ENCODE measurements around the gene FAM3A.
"Not testable (repeated sequence)": the region's sequence is repeated elsewhere in the genome, so short reads cannot be mapped to it uniquely, and the experiment has no call there.

The FAM3A gene, protein sequence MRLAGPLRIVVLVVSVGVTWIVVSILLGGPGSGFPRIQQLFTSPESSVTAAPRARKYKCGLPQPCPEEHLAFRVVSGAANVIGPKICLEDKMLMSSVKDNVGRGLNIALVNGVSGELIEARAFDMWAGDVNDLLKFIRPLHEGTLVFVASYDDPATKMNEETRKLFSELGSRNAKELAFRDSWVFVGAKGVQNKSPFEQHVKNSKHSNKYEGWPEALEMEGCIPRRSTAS

DNA sequence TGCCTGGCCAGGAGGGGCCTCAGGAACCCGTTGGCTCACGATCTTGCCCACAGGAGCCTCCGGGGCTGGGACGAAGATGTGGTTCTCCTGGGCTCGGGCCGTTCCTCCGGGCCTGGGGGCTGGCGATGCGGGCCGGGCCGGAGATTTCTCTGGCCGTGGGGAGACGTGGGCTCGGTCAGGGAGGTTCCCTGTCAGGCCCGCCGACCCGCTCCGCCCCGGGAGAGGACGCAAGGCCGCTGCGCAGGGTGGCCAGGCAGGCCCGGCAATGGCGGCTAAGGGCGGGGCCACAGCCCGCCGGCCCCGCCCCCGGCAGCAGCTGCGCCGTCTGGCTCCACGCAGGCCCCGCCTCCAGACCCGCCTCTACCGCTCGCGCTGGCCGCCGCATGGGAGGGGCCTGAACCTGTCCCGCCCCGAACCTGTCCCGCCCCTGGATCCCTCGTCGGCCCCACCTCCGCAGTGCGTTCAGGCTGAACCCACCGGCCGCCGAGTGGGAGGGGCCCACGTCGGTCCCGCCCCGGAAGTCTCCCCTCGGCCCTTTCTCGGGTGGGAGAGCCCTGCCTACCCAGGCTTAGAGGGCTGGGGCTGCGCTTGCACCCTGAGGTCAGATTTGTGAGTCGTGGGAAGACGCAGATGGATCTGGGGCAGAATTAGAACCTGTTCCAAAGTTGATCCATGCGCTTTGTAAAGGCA, at the start of gene FAM3A:
FAM3A (minus strand) TSS at position 267 of the 690 bp plus-strand sequence. CDS start 460 bp downstream, outside the sequence.
- peak; percentile 92 for DNase-seq

DNA sequence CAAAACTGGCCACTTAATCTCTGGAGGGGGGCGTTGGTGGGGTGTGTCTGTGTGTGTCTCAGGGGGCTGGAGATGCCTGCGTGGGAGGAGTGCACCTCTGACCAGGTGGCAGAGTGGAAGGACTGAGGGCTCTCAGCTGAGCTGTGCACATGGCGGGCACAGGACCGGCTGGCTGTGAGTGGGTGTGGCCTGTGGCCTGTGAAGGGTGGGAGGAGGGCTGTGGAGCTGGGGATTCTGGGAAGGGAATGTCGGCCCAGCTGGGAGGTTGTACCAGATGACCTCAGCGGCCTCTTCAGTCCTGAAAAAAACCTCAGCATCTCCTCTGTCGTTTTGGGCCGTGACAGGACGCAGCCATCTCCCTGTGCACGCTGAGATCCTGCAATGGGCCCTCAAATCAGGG, 46.3 kb upstream of the FAM3A start:
- not testable (repeated sequence) for DNase-seq

DNA sequence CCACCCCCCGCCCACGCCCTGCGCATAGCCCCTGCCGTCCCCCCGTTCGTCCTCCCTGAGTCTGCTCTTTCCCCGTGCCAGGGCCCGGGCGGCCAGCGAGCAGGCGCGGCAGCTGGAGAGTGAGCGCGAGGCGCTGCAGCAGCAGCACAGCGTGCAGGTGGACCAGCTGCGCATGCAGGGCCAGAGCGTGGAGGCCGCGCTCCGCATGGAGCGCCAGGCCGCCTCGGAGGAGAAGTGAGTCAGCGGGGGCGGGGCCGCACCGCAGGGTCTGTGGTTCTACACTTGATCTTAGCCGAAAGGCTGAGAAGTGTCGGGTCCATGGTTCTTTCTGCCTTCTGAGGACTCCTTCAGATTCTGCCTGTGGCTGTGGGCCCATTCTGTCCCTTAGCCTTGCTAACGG, 44.3 kb upstream of the FAM3A start:
- DNase-seq: not testable (repeated sequence)

DNA sequence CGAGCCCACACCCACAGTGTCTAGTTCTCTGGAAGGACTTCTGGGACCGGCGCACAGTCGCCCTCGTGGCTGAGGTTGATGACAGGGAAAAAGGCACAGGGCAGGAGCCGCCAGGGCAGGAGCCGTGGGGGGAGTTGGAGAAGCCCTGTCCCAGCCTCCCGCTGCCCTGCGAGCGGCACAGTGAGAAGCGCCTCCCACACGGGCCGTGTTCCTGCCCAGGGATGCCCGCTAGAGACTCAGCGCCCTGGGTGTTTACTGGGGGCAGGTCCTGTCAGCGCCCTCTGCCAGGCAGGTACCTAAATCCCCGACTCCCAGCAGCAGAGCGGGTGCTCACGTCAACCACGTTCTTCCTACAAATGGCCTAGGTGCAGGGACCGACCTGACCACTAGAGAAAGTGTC, 42.9 kb upstream of the FAM3A start:
- DNase-seq: not testable (repeated sequence)

DNA sequence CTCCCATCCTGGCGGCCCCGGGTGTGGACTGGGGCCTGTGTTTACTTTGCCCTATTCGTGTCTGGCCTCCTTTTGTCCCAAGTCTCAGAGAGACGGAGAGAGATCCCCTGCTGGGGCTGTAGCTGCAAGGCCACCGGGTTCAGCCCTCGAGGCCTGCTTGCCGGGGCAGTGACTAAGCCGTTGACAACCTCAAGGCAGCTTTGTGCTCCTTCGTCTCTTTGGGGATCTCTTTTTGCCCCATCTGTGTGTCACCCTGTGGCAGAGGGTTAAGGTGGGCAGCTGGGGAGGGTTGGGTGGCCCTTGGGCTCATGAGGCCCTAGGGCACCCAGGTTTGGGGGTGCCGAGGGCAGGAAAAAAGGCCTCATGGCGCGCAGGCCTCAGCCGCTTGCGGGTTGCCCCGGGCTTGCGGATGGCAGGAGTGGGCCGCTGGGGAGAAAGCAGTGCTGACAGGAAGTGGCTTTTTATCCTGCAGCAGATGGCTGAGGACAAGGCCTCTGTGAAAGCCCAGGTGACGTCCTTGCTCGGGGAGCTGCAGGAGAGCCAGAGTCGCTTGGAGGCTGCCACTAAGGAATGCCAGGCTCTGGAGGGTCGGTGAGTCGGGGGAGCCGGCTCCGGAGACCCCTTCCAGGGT, 42.1 kb upstream of the FAM3A start:
- DNase-seq: not testable (repeated sequence)

DNA sequence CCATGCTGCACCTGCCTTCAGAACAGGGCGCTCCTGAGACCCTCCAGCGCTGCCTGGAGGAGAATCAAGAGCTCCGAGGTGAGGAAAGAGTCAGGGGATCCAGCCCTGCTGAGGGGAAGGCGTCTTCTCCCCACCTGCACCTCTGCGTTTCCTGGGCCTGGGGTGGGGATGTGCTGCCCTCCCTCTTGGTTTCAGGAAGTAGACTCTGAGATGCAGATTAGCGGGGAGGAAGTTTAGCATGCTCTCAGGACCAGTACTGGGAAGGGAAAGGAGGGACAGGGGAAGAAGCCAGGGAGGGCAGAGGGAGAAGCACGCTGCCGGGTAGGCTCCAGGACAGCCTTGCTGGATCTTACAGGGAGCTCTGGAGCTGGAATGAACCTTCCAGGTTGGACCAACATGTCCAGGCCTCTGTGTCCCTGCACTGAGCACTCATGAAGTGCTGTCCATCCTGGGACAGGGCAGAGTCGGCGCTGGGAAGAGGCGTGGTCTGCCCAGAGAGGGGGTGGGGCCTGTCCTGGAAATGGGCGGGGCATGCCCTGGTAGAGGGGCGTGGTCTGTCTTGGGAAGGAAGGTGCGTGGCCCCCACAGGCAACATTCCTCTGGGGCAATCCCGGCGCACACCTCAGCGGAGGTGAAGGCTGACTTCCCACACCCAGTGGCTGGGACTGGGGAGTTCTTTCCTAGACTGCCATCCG, 36.2 kb upstream of the FAM3A start:
- not testable (repeated sequence) for DNase-seq

DNA sequence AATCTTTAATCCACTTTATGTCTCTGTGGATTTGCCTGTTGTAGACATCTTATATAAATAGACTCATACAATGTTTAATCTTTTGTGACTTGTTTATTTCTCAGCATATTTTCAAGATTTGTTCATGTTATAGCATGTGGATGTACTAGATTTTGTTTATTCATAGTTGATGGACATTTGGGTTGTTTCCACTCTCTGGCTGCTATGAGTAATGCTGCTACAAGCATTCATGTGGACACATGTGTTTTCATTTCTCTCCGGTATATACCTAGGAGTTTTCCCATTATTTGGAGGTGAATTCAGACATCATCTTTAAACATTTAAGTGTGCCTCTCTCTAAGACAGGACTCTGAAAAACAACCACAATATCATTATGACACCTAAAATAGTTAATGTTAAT, 33.7 kb upstream of the FAM3A start:
- DNase-seq: no peak

DNA sequence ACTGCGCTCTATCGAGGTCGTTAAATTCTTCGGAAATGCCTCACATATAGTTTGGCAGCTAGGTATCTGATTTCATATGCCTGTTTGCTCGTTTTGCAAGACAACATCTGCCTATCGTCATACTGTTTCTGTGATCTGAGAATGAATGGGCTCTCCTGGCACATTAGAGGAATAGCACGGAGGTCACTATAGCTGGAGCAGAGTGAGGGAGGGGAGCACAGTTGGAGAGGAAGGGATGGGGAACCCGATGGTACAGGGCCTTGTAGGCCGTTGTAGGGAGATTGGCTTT, 31.9 kb upstream of the FAM3A start:
- no peak for DNase-seq

DNA sequence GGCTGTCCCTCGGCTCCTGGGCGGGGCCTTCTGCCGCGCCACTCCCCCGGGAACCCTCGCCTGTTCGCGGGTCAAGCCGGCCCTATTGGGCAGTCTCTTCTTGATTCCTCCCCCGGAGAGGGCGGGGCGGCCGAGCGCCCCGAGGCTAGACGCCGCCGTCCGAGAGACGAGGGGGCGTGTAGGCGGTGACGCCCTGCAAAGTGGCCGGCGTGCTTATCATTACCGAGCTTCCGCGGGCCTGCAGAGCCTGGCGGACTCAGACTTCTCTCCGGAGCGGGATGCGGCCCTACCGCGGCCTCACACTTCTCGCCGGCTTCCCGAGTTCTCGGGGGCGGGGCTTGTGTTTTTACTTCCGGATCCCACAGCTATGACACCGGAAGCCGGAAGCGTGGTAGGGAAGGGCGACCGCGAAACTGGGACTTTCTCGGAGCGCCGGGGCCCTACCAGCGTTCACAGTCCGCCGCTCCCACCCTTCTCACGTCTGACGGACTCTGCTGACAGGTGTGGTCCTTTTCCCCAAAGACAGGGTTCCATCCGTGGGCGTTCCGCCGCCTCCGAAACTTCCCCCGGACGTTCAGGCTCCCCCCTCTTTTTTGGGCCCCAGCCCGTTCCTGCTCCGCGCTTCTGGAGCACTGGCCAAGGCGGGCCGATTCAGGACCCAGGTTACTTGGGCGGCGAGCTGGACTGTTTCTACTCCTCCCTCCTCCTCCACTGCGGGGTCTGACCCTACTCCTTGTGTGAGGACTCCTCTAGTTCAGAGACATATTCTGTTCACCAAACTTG, 31.4 kb upstream of the FAM3A start, which contains the start of gene IKBKG:
IKBKG (plus strand) TSS at position 376 of the 783 bp plus-strand sequence. CDS start 4,383 bp downstream, outside the sequence.
- peak; percentile 89 for DNase-seq

DNA sequence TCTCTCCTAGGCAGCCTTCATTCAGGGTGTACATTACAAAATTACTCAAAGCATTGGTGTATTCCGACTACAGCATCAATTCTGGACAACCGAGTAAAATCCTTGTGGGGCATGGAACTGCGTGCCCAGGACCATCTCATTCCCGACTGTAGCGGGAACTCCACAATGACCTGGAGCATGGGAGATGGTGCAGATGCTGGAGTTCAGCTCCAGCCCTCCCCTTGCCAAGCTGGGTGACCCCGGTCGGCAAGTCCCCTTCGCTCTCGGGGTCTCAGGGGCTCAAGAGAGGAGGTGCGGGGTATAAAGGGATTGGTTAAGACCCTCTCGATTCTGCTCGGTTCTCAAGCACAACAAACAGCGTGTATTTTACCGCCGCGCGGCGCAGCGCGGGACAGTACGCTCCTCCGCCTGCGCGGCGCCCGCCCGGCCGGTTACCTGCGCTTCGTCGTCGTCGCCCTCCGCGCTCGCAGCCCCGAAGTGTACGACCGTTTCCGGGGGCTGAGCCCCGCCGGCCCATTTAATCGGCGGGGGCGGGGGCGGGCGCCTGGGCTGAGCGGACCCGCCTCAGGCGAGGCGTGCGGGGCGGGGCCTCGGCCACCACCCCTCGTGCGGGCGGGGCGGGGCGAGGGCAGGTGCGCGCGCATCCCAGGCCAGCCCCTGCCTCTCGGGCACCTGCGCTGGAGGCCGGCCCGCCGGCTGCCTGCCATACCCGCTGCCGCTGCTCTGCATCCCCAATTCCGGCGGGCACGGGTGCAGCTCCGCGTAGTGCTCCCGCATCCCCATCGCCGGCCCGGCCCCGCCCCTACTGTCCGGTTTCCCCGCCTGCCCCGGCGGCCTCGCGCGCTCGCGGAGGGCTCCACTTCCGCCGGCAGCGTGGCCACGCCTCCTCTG, 30.6 kb upstream of the FAM3A start, which contains the start of gene G6PD:
G6PD (minus strand) TSS at position 493 of the 891 bp plus-strand sequence. CDS start 691 bp downstream, outside the sequence.
- peak; percentile 84 for DNase-seq

DNA sequence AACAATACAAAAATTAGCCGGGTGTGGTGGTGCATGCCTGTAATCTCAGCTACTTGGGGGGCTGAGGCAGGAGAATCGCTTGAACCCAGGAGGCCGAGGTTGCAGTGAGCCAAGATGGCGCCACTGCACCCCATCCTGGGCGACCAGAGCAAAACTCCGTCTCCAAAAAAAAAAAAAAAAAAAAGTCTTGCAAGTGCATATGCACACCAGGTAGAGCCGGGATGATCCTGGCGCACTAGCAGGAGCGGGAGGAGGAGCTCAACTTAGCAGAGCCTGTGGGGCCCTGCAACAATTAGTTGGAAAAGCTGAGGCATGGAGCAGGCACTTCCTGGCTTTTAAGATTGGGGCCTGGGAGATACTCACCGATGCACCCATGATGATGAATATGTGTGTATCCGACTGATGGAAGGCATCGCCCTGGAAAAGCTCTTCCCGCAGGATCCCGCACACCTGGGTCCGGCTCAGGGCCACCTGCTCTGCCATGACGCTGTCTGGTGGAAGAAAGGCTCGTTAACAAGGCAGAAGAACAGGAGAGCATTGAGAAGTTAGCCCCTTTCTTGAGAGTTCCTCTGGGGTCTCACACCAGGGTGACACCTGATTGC, 29.7 kb upstream of the FAM3A start:
- no peak for DNase-seq

DNA sequence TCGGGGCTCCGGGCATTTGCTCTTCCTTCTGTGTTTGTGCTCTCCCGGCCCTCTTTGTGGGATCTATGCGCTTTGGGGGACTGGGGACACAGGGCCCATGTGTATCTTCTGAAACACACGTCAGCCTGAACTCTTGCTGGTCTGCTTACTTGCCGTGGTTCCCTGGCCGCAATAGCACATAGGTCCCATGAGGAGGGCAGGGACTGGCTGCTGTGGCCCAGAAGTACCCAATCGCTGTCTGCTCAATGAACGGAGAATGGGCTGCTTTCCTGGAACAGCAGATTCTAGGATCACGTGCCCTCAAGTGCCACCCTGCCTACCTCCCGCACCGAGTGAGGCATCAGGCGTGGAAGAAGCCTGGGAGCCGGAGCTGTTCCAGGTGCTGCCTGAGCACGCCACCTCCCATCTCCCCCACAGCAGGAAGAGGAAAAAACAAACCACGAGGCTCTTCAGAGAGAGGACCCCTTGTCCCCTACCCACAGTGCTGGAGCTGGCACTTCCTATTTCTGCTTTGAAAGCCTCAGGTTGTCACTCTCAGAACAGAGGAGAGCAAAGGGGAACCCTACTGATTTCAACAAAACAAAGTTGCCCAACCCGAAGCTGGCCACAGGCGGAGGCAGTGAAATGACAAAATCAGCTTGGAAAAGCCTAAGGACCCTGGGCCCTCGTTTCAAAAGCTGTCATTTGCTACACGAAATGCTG, 26.8 kb upstream of the FAM3A start:
- DNase-seq: peak; percentile 39

DNA sequence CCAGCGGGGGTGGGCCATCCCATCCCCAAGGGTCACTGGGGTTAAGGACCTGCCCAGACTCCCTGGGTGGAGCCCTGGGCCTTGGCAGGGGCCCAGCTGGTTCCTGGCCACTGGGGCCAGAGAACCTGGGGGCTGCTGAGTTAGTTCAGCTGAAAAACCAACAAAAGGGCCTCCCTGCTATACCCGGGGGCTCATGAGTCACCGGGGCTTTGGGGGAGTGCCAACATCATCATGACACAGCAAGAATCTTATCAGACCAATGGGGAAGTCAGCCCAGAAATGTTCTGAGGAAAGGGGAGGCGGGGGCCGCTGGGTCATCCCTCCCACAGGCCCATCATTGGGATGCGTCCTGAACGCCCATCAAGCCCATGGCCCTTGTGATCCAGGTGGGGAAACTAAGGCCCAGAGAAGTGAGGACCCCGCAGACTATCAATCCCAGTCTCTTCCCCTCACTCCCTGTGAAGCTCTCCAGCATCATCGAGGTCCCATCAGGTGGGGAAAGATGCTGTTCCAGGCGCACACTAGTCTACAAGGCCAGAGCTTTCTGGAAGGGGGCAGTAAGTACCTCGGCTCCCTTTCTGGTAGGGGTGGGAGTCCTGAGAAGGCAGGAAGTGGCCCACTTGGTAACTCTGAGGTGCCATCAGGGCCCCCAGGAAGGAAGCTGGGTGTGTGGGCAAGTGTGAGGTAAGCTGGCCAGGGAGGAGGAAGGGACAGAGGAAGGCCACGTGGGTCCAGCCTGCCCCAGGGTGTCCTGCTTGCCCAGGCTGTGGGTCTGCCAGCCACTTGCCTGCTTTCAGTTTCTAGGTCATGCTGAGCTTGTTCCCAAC, 26.1 kb upstream of the FAM3A start:
- DNase-seq: peak; percentile 56

DNA sequence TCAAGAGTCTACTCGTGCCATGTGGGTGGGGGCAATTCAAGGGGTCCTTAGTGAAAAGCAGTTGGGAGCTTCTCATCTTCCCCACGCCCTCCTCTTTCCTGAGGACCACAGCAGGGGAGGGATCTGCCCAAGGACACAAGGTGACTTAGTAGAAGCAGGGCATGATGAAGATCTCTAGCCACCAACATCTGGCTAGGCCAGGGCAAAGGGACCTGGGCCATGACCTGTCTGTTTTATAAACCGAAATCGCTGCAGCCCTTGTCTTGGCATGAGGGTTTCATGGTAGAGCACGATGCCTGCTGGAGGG, 25.5 kb upstream of the FAM3A start:
- no peak for DNase-seq

DNA sequence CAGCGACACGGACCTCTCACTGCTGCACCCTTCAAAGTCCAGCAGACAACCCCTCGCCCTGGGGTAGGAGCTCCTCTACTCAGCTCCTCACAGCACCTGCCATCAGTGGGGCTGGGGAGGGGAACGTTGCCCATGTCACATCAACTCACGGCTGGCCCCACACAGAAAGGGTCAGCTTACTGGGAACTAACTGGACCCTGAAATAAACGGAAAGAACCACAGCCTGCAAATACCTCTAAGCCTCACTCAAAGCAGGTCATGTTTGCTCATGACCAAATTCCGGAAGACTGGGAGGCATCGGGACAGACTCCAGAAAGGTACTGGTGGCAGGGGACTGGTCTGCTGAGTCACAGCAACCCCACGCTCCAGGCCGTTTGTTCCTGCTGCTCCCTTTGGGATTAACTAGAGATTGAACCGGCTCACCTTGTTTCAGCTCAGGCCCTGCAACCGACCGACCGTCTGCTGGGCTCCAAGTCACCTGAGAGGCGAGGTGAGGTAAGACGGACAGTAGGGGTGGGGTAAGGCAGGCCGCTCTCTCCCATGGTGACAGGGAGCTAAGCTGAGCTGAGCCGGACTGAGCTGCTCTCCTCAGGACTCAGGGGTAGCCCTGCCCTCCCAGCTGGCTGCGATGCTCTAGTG, 25.0 kb upstream of the FAM3A start:
- no peak for DNase-seq

DNA sequence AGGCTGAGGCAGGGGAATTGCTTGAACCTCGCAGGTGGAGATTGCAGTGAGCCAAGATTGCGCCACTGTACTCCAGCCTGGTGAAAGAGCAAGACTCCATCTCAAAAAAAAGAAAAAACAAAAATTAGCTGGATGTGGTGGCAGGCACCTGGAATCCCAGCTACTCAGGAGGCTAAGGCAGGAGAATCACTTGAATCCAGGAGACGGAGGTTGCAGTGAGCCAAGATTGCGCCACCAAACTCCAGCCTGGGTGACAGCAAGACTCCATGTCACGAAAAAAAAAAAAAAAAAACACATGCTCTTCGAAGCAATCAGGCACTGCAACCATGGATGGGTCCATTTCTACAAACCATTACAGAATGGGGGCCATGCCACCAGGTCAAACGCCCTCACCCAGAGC, 24.3 kb upstream of the FAM3A start:
- DNase-seq: not testable (repeated sequence)

DNA sequence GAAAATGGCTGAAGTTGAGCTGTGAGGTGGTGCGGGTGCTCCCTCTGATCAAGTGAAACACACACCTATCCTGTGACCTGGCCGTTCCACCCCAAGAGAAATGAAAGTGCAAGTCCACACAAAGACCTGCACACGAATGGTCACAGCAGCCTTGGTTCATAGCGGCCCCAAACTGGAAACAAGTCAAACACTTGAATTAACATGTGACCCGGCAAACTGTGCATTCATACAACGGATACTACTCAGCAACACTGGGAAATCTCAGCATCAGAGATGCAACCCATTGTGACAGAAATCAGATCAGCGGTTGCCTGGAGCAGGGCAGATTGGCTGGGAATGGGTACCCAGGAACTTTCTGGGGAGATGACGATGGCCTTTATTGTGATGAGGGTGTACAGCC, 23.0 kb upstream of the FAM3A start:
- no peak for DNase-seq

DNA sequence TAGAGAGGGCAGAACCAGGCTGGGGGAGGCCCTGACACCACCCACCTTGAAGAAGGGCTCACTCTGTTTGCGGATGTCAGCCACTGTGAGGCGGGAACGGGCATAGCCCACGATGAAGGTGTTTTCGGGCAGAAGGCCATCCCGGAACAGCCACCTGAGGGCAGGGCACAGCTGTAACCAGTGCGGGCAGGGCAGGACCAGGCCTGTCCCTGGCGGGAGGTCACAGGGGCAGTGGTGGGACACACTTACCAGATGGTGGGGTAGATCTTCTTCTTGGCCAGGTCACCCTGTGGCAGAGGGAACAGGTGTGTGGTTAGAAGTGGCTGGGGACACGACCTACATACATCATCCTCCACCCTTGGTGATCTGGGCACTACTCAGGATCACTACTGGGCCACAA, 19.9 kb upstream of the FAM3A start:
- DNase-seq: no peak

Measured in CD4-positive, alpha-beta T cell treated with Interferon gamma for 1 hour (primary cell).